Measurements from ENCODE around the gene GLP2R. TPM values are rescaled to one million over a fixed set of nuclear protein-coding genes. Genes with fewer than 3 reads are reported as not detected.

The GLP2R gene
- total RNA-seq, 6 experiments from 2014 or later, result not detected

- DNase-seq, result no peak
- H3K4me1 Mint-ChIP-seq (ENCODE audit: low read depth), result no peaks in the 10 kb centered on the region
- no peak overlapping the region for H3K4me3 Mint-ChIP-seq
- TF ChIP-seq CTCF (IDR thresholded peaks at IDR 0.05), result no peak
- H3K27ac Mint-ChIP-seq, result no peak overlapping the region
- H3K27me3 Mint-ChIP-seq (ENCODE audit: insufficient read depth), result peaks cover 2% of the 10 kb centered on the region; the same call in 1 of the 2 replicates
- H3K9me3 Mint-ChIP-seq, result no peaks in the 10 kb centered on the region; the same call in 1 of the 2 replicates
- no peaks in the 10 kb centered on the region for H3K36me3 Mint-ChIP-seq (ENCODE audit: low read depth)
These were observed 37.1 kb upstream of the GLP2R start for GRCh38 chr17:9788601-9789000.

GRCh38 chr17:9790316-9790715, 35.4 kb upstream of the GLP2R start:
- no peak for DNase-seq
- no peaks in the 10 kb centered on the region for H3K36me3 Mint-ChIP-seq (ENCODE audit: low read depth)
- H3K4me3 Mint-ChIP-seq, result no peak overlapping the region
- no peaks in the 10 kb centered on the region for H3K4me1 Mint-ChIP-seq (ENCODE audit: low read depth)
- peaks cover 2% of the 10 kb centered on the region; the same call in 1 of the 2 replicates for H3K27me3 Mint-ChIP-seq (ENCODE audit: insufficient read depth)
- peaks cover 6% of the 10 kb centered on the region; the same call in 1 of the 2 replicates for H3K9me3 Mint-ChIP-seq
- no peak overlapping the region for H3K27ac Mint-ChIP-seq
- TF ChIP-seq CTCF (IDR thresholded peaks at IDR 0.05), result no peak

- Mint-ChIP-seq H3K4me1 (ENCODE audit: low read depth) (no peaks in the 10 kb centered on the region), H3K9me3 (peaks cover 6% of the 10 kb centered on the region; the same call in 1 of the 2 replicates), H3K27ac (no peak within 1 kb of the TSS), H3K27me3 (ENCODE audit: insufficient read depth) (peaks cover 2% of the 10 kb centered on the region; the same call in 1 of the 2 replicates), H3K4me3 (no peak within 1 kb of the TSS), H3K36me3 (ENCODE audit: low read depth) (no peaks in the 10 kb centered on the region)
- no peak for DNase-seq
- no peak for TF ChIP-seq CTCF (IDR thresholded peaks at IDR 0.05)
These were observed 34.5 kb upstream of the GLP2R start, which contains the start of gene DHRS7C for GRCh38 chr17:9790889-9791876. Gene DHRS7C (minus strand): TSS chr17:9791592. CDS start chr17:9791284, 308 bp downstream.

GRCh38 chr17:9792181-9792840, 33.4 kb upstream of the GLP2R start:
- DNase-seq, result no peak
- H3K36me3 Mint-ChIP-seq (ENCODE audit: low read depth), result no peaks in the 10 kb centered on the region
- H3K27me3 Mint-ChIP-seq (ENCODE audit: insufficient read depth), result peaks cover 2% of the 10 kb centered on the region; the same call in 1 of the 2 replicates
- peaks cover 6% of the 10 kb centered on the region; the same call in 1 of the 2 replicates for H3K9me3 Mint-ChIP-seq
- H3K27ac Mint-ChIP-seq, result no peak overlapping the region
- H3K4me1 Mint-ChIP-seq (ENCODE audit: low read depth), result no peaks in the 10 kb centered on the region
- H3K4me3 Mint-ChIP-seq, result no peak overlapping the region
- TF ChIP-seq CTCF (IDR thresholded peaks at IDR 0.05), result no peak

- Mint-ChIP-seq H3K27me3 (ENCODE audit: insufficient read depth) (peaks cover 13% of the 10 kb centered on the region), H3K9me3 (peaks cover 11% of the 10 kb centered on the region), H3K36me3 (ENCODE audit: low read depth) (no peaks in the 10 kb centered on the region), H3K27ac (no peak overlapping the region), H3K4me1 (ENCODE audit: low read depth) (no peaks in the 10 kb centered on the region; the same call in 1 of the 2 replicates), H3K4me3 (no peak overlapping the region)
- TF ChIP-seq CTCF (IDR thresholded peaks at IDR 0.05), result no peak
- no peak for DNase-seq
These were observed 27.7 kb upstream of the GLP2R start for GRCh38 chr17:9798008-9798407.
